PC-9 (cell line): Measurements from ENCODE around the gene SPESP1. TPM values are rescaled to one million over a fixed set of nuclear protein-coding genes. Genes with fewer than 3 reads are reported as not detected.
"Not testable (repeated sequence)": the region's sequence is repeated elsewhere in the genome, so short reads cannot be mapped to it uniquely, and the experiment has no call there.

Experiments
- BruUV-seq: library from RNA; stranded (reverse); fragments of 400-500 nt; replicated peaks from 2 replicates; lab custom pipeline; 2021; lab: Mats Ljungman, UMichigan
- CTCF ChIA-PET: fragments of 300-600 bp; sonication (Branson Sonifier 250); formaldehyde crosslinking; loops from one replicate; lab custom pipeline; 2022; ENCODE audit warnings: antibody characterized with exemption; lab: Charles Lee
- POLR2A ChIA-PET: fragments of 300-600 bp; sonication (Branson Sonifier 250); formaldehyde crosslinking; loops from one replicate; lab custom pipeline; 2022; ENCODE audit warnings: antibody characterized with exemption; ENCODE audit not compliant: unreplicated experiment; lab: Charles Lee
- DNase-seq, 2 experiments: peaks; one replicate each; pipeline versions ENCODE4 v3.0.0 to v3.0.0-alpha.2; 2015 to 2022; ENCODE audit warnings: mixed read lengths in 1 of 2
- H2AFZ ChIP-seq: fragments of 200-600 bp; sonication (generic); 2 replicates; pipeline ENCODE4 v1.8.1; 2017; ENCODE audit warnings: antibody characterized with exemption
- H3F3A ChIP-seq: fragments of 200-600 bp; sonication (generic); 2 replicates; pipeline ENCODE4 v1.8.1; 2017; ENCODE audit warnings: antibody characterized with exemption, mild to moderate bottlenecking, low read depth; ENCODE audit not compliant: insufficient read depth
- H3K27ac ChIP-seq: fragments of 200-600 bp; sonication (generic); 2 replicates; pipeline ENCODE4 v1.6.1; 2016; ENCODE audit warnings: mixed run types
- H3K27me3 ChIP-seq: fragments of 200-600 bp; sonication (generic); 2 replicates; pipeline ENCODE4 v1.6.1; 2016; ENCODE audit warnings: low read depth, mixed run types; ENCODE audit not compliant: insufficient read depth
- H3K36me3 ChIP-seq: fragments of 200-600 bp; sonication (generic); 2 replicates; pipeline ENCODE4 v1.6.1; 2016; ENCODE audit warnings: low read depth, mixed run types
- H3K4me1 ChIP-seq: fragments of 200-600 bp; sonication (generic); replicated peaks from 2 replicates; pipeline ENCODE4 v1.6.1; 2016; ENCODE audit warnings: mixed run types; ENCODE audit not compliant: insufficient read depth
- H3K4me2 ChIP-seq: fragments of 200-600 bp; sonication (generic); 2 replicates; pipeline ENCODE4 v1.6.1; 2017; ENCODE audit warnings: mixed run types
- H3K4me3 ChIP-seq: fragments of 200-600 bp; sonication (generic); 2 replicates; pipeline ENCODE4 v1.6.1; 2016; ENCODE audit warnings: mixed run types
- H3K79me2 ChIP-seq: fragments of 200-600 bp; sonication (generic); 2 replicates; pipeline ENCODE4 v1.6.1; 2017; ENCODE audit warnings: low read depth, mixed run types
- H3K9me2 ChIP-seq: fragments of 200-600 bp; sonication (generic); 2 replicates; pipeline ENCODE4 v1.8.1; 2017; ENCODE audit warnings: mild to moderate bottlenecking; ENCODE audit not compliant: insufficient read depth
- H3K9me3 ChIP-seq: fragments of 200-600 bp; sonication (generic); 2 replicates; pipeline ENCODE4 v1.8.1; 2016; ENCODE audit warnings: low read depth; ENCODE audit not compliant: insufficient read depth
- H4K20me1 ChIP-seq: fragments of 200-600 bp; sonication (generic); 2 replicates; pipeline ENCODE4 v1.8.1; 2017; ENCODE audit not compliant: insufficient read depth
- EZH2 ChIP-seq: fragments of 200-600 bp; sonication (generic); IDR thresholded peaks from 2 replicates; pipeline ENCODE4 v1.8.0; 2017; ENCODE audit warnings: antibody characterized with exemption, low read depth
- intact Hi-C: fragments of 100-400 bp; cut with micrococcal nuclease; formaldehyde crosslinking; loops from one replicate; pipeline ENCODE4 v1.10.0; 2022; ENCODE audit not compliant: unreplicated experiment
- total RNA-seq: library from RNA; stranded (reverse); gene quantifications from 2 replicates; pipeline ENCODE4 v1.2.3, GENCODE V29; 2021
- TF ChIP-seq, protein P1 (sequence below): fragments of 200-600 bp; sonication (generic); conservative IDR thresholded peaks from 2 replicates; pipeline ENCODE4 v1.6.1; 2017; ENCODE audit warnings: mixed run types, antibody characterized with exemption, mild to moderate bottlenecking, moderate library complexity

Gene SPESP1
- total RNA-seq, 1 experiment from 2014 or later: not detected

GRCh38 chr15:68972201-68973065 lies 42.1 kb downstream of the SPESP1 start:
- Histone ChIP-seq H3K4me2 (no peak overlapping the region), H3K27ac (no peak overlapping the region)
- no TSS peak for BruUV-seq

GRCh38 chr15:68975651-68976160 lies 45.4 kb downstream of the SPESP1 start:
- DNase-seq, H3K27me3 ChIP-seq, intact Hi-C loops, CTCF ChIA-PET, POLR2A ChIA-PET, H3K4me2 ChIP-seq, H3K36me3 ChIP-seq, H3K4me3 ChIP-seq, H3K79me2 ChIP-seq, H2AFZ ChIP-seq, H3F3A ChIP-seq, BruUV-seq, H3K9me3 ChIP-seq, H3K27ac ChIP-seq, H4K20me1 ChIP-seq, H3K9me2 ChIP-seq, H3K4me1 ChIP-seq: not testable (repeated sequence)

More at GRCh38 chr15:68972201-68973065, 42.1 kb downstream of the SPESP1 start:
- no peaks in the 10 kb centered on the region for H3K27me3 ChIP-seq
- no peak overlapping the region for H3K4me3 ChIP-seq
- H3F3A ChIP-seq: no peaks in the 10 kb centered on the region
- TF ChIP-seq, protein P1, sequence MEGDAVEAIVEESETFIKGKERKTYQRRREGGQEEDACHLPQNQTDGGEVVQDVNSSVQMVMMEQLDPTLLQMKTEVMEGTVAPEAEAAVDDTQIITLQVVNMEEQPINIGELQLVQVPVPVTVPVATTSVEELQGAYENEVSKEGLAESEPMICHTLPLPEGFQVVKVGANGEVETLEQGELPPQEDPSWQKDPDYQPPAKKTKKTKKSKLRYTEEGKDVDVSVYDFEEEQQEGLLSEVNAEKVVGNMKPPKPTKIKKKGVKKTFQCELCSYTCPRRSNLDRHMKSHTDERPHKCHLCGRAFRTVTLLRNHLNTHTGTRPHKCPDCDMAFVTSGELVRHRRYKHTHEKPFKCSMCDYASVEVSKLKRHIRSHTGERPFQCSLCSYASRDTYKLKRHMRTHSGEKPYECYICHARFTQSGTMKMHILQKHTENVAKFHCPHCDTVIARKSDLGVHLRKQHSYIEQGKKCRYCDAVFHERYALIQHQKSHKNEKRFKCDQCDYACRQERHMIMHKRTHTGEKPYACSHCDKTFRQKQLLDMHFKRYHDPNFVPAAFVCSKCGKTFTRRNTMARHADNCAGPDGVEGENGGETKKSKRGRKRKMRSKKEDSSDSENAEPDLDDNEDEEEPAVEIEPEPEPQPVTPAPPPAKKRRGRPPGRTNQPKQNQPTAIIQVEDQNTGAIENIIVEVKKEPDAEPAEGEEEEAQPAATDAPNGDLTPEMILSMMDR: no peak
- no peak for TF ChIP-seq EZH2
- no peak overlapping the region for H2AFZ ChIP-seq
- ChIA-PET POLR2A (interaction anchor here (0.6 kb wide), 1 partner anchor 45 kb away, joined by 4 read pairs; no protein-coding TSS in a partner anchor), CTCF (no interaction called here)
- intact Hi-C loops: no loop called here
- no peaks in the 10 kb centered on the region for H3K79me2 ChIP-seq
- no peaks in the 10 kb centered on the region for H3K4me1 ChIP-seq
- H3K9me2 ChIP-seq: no peaks in the 10 kb centered on the region
- peaks cover 10% of the 10 kb centered on the region; the same call in 1 of the 2 replicates for H3K9me3 ChIP-seq
- no peak for DNase-seq
- no peaks in the 10 kb centered on the region for H4K20me1 ChIP-seq
- no peaks in the 10 kb centered on the region for H3K36me3 ChIP-seq

DNA sequence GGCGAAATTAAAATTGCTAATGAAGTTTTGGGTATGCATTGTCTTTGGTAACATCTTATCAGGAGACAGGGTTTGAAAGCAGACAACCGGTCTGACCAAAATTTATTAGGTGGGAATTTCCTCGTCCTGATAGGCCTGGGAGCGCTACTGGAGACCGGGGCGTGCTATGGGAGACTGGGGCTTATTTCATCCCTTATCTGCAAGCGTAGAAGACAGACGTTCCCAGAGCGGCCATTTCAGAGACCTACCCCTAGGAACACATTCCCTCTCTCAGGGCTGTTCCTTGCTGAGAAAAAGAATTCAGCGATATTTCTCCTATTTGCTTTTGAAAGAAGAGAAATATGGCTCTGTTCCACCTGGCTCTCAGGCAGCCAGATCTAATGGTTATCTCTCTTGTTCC lies 47.1 kb downstream of the SPESP1 start:
- H2AFZ ChIP-seq, H3K27ac ChIP-seq, H3K4me3 ChIP-seq, H3K4me2 ChIP-seq, H3K4me1 ChIP-seq, H3K79me2 ChIP-seq, intact Hi-C loops, H3K9me3 ChIP-seq, POLR2A ChIA-PET, CTCF ChIA-PET, H3K9me2 ChIP-seq, H3K36me3 ChIP-seq, DNase-seq, H4K20me1 ChIP-seq, H3F3A ChIP-seq, BruUV-seq, H3K27me3 ChIP-seq: not testable (repeated sequence)

GRCh38 chr15:68979006-68979405 lies 48.7 kb downstream of the SPESP1 start:
- intact Hi-C loops: no loop called here
- DNase-seq: no peak
- no peaks in the 10 kb centered on the region for H4K20me1 ChIP-seq
- POLR2A ChIA-PET: no interaction called here
- H3K27ac ChIP-seq: no peak overlapping the region
- CTCF ChIA-PET: no interaction called here
- TF ChIP-seq, protein P1: no peak
- no peak for TF ChIP-seq EZH2
- no peaks in the 10 kb centered on the region for H3K27me3 ChIP-seq
- no peak overlapping the region for H3K4me3 ChIP-seq
- no peaks in the 10 kb centered on the region for H3K9me2 ChIP-seq
- H3K79me2 ChIP-seq: no peaks in the 10 kb centered on the region
- H2AFZ ChIP-seq: no peak overlapping the region
- BruUV-seq: no TSS peak
- H3K4me2 ChIP-seq: no peak overlapping the region
- no peaks in the 10 kb centered on the region for H3F3A ChIP-seq
- H3K4me1 ChIP-seq: no peaks in the 10 kb centered on the region
- H3K9me3 ChIP-seq: 0 out of 2 replicates have a peak, but pooled peaks cover 6% of the 10 kb centered on the region
- H3K36me3 ChIP-seq: no peaks in the 10 kb centered on the region
